ENCODE measurements around the gene FAM193A. TPM values are rescaled to one million over a fixed set of nuclear protein-coding genes. Genes with fewer than 3 reads are reported as not detected.

FAM193A gene
- total RNA-seq, 1 donor from 2014 or later, result 31.4 TPM

DNA sequence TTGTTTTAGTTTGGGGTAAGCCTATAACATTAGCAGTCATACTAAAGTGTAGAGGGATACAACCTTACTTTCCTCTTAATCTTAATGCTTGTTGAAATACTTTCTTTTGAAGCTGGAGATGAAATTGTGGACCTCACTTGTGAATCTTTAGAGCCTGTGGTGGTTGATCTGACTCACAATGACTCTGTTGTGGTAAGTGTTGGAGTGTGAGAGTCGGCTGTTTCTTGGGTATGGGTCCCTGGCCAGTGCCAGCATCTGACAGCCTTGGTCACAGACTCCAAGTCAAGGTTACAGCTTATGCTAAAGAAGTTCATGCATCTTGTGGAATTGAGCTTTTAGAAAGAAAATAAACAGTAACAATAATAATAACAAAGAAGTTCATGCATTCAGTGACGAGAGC lies 35.9 kb upstream of the FAM193A start:
- intact Hi-C loops (cut with DNase I), result no loop called here
- no peak for DNase-seq (ENCODE audit: extremely low spot score in 2 of 2)
- TF ChIP-seq CTCF (IDR thresholded peaks at IDR 0.05), result no peak
- no peak for TF ChIP-seq POLR2A (IDR thresholded peaks at IDR 0.05)
- no peak for TF ChIP-seq POLR2AphosphoS5 (IDR thresholded peaks at IDR 0.05; ENCODE audit: insufficient read depth in 1 of 2, low read depth in 1 of 2)
- Histone ChIP-seq H3K27me3 (no peaks in the 10 kb centered on the region), H3K9me3 (no peaks in the 10 kb centered on the region), H3K4me3 (no peak overlapping the region), H3K4me1 (no peaks in the 10 kb centered on the region), H3K27ac (no peak overlapping the region), H3K36me3 (peaks cover 0 to 63% of the 10 kb centered on the region in 2 donors)

- DNase-seq (ENCODE audit: extremely low spot score in 2 of 2), result no peak
- intact Hi-C loops (cut with DNase I), result no loop called here
- TF ChIP-seq POLR2A (IDR thresholded peaks at IDR 0.05) (no peak), POLR2AphosphoS5 (IDR thresholded peaks at IDR 0.05; ENCODE audit: insufficient read depth in 1 of 2, low read depth in 1 of 2) (no peak), CTCF (IDR thresholded peaks at IDR 0.05) (no peak)
- no peaks in the 10 kb centered on the region for H3K4me1 ChIP-seq
- H3K36me3 ChIP-seq, result peaks cover 0 to 59% of the 10 kb centered on the region in 2 donors
- no peak overlapping the region for H3K4me3 ChIP-seq
- no peaks in the 10 kb centered on the region for H3K27me3 ChIP-seq
- no peaks in the 10 kb centered on the region for H3K9me3 ChIP-seq
- no peak overlapping the region for H3K27ac ChIP-seq
Observed at GRCh38 chr4:2501034-2501594, 35.3 kb upstream of the FAM193A start.

GRCh38 chr4:2503809-2504208 lies 32.6 kb upstream of the FAM193A start:
- no peak for DNase-seq (ENCODE audit: extremely low spot score in 2 of 2)
- intact Hi-C loops (cut with DNase I), result no loop called here

DNA sequence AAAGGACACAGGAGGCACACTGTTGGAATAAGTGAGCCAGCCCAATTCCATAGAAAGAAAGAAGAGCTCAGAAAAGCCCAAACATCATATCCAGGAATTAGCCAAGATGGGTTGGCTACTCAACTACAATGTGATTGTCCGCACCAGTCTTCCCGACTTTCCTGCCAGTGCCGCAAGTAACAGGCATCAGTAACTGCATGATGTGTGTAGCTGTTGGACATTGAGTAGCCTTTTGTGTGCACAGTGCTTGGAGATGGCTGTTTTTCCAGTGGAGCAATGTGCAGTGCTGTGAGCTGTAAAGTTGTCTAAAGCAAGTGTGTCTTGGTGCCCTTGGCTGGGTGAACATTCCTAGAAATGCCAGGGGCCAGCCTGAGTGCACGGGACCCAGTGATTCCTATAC lies 29.2 kb upstream of the FAM193A start:
- Histone ChIP-seq H3K4me3 (no peak overlapping the region), H3K27ac (no peak overlapping the region), H3K9me3 (no peaks in the 10 kb centered on the region), H3K27me3 (no peaks in the 10 kb centered on the region), H3K36me3 (peaks cover 0 to 18% of the 10 kb centered on the region in 2 donors), H3K4me1 (no peaks in the 10 kb centered on the region)
- intact Hi-C loops (cut with DNase I), result no loop called here
- no peak for TF ChIP-seq CTCF (IDR thresholded peaks at IDR 0.05)
- TF ChIP-seq POLR2A (IDR thresholded peaks at IDR 0.05), result no peak
- TF ChIP-seq POLR2AphosphoS5 (IDR thresholded peaks at IDR 0.05; ENCODE audit: insufficient read depth in 1 of 2, low read depth in 1 of 2), result no peak
- DNase-seq (ENCODE audit: extremely low spot score in 2 of 2), result no peak

More at GRCh38 chr4:2503809-2504208, 32.6 kb upstream of the FAM193A start:
- Histone ChIP-seq H3K4me1 (no peaks in the 10 kb centered on the region), H3K27me3 (no peaks in the 10 kb centered on the region), H3K9me3 (no peaks in the 10 kb centered on the region), H3K4me3 (no peak overlapping the region), H3K36me3 (peaks cover 0 to 40% of the 10 kb centered on the region in 2 donors), H3K27ac (no peak overlapping the region)
- TF ChIP-seq POLR2AphosphoS5 (IDR thresholded peaks at IDR 0.05; ENCODE audit: insufficient read depth in 1 of 2, low read depth in 1 of 2) (no peak), CTCF (IDR thresholded peaks at IDR 0.05) (no peak), POLR2A (IDR thresholded peaks at IDR 0.05) (no peak)

- no peak for TF ChIP-seq POLR2A (IDR thresholded peaks at IDR 0.05)
- no peak for TF ChIP-seq POLR2AphosphoS5 (IDR thresholded peaks at IDR 0.05; ENCODE audit: insufficient read depth in 1 of 2, low read depth in 1 of 2)
- no peak for TF ChIP-seq CTCF (IDR thresholded peaks at IDR 0.05)
- no peaks in the 10 kb centered on the region for H3K4me1 ChIP-seq
- DNase-seq (ENCODE audit: extremely low spot score in 2 of 2), result no peak
- intact Hi-C loops (cut with DNase I), result no loop called here
- H3K36me3 ChIP-seq, result peaks cover 0 to 24% of the 10 kb centered on the region in 2 donors
- H3K9me3 ChIP-seq, result no peaks in the 10 kb centered on the region
- no peaks in the 10 kb centered on the region for H3K27me3 ChIP-seq
- no peak overlapping the region for H3K4me3 ChIP-seq
- H3K27ac ChIP-seq, result no peak overlapping the region
Observed at GRCh38 chr4:2507855-2508254, 28.6 kb upstream of the FAM193A start.
